AG09309 (cell line): ENCODE results near the gene TMEM236.
A peak's percentile ranks its signal among the peaks of the same experiment; 100 is the strongest.

Experiments
- DNase-seq: peaks from one replicate; pipeline ENCODE4 v3.0.0-alpha.2; 2010; ENCODE audit warnings: low read depth
- H3K4me3 ChIP-seq: 2 replicates; pipeline ENCODE4 v1.5.1; 2011; ENCODE audit warnings: mild to moderate bottlenecking, low read depth, low read length, moderate library complexity; ENCODE audit not compliant: control insufficient read depth
- TF ChIP-seq, protein P1 (sequence below): IDR thresholded peaks from 2 replicates; pipeline ENCODE4 v1.5.1; 2011; ENCODE audit warnings: mild to moderate bottlenecking, low read depth, low read length, inconsistent platforms; ENCODE audit not compliant: insufficient read depth, control insufficient read depth; ENCODE audit errors: missing control alignments

The TMEM236 gene

DNA sequence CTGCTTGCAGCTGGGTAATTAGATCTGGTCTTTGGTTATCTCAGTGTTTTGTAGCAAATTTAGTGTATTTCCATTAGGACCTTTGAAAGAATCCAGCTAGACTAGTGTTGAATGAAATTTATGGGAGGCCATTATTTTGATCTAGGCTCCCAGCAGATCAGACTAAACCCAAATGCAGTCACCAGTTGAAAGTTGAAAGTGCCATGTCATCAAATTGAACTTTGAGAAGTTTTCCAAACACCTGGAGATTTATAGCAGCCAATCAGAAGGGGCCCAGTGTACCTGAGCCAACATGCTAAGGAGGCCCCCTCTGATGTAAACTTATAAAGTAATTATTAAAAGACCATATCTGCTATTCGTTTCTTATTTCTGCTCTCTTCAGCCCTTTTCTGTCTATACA lies 11.3 kb upstream of the TMEM236 start:
- no peak for DNase-seq
- H3K4me3 ChIP-seq, result no peak overlapping the region
- TF ChIP-seq, protein P1, sequence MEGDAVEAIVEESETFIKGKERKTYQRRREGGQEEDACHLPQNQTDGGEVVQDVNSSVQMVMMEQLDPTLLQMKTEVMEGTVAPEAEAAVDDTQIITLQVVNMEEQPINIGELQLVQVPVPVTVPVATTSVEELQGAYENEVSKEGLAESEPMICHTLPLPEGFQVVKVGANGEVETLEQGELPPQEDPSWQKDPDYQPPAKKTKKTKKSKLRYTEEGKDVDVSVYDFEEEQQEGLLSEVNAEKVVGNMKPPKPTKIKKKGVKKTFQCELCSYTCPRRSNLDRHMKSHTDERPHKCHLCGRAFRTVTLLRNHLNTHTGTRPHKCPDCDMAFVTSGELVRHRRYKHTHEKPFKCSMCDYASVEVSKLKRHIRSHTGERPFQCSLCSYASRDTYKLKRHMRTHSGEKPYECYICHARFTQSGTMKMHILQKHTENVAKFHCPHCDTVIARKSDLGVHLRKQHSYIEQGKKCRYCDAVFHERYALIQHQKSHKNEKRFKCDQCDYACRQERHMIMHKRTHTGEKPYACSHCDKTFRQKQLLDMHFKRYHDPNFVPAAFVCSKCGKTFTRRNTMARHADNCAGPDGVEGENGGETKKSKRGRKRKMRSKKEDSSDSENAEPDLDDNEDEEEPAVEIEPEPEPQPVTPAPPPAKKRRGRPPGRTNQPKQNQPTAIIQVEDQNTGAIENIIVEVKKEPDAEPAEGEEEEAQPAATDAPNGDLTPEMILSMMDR, result no peak

DNA sequence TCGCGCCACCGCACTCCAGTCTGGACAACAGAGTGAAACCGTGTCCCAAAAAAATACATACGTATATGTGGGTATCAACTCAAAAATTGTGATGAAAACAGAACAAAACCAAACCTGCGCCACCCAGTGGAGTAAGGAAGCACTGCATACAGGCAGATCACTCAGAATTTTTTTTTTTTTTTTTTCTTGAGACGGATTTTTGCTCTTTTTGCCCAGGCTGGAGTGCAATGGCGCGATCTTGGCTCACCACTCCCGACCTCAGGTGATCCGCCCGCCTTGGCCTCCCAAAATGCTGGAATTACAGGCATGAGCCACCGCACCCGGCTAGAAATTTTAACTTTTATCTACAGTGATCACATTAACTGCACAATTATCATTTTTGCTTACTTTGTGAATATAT lies 9.1 kb upstream of the TMEM236 start:
- no peak for DNase-seq
- no peak overlapping the region for H3K4me3 ChIP-seq
- TF ChIP-seq, protein P1, result peak; percentile 76

DNA sequence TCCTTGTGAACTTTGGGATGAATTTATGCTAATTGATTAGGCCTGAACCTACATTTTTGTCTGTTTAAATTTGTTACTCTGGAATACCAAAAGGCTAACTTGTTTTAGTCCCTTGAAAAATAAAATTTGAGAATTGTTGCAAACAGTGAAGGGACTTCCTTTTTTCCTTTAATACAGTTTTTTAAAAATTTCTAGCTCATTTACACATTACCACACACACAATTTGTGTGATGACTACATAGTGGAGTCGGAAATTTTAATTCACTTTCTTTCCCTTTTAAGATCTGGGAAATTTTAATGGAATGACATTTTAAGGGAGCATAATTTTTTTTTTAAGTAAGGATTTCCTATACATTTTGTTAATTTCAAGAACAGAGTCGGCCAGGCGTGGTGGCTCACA lies 8.6 kb upstream of the TMEM236 start:
- H3K4me3 ChIP-seq, result no peak overlapping the region
- TF ChIP-seq, protein P1, result no peak
- no peak for DNase-seq

DNA sequence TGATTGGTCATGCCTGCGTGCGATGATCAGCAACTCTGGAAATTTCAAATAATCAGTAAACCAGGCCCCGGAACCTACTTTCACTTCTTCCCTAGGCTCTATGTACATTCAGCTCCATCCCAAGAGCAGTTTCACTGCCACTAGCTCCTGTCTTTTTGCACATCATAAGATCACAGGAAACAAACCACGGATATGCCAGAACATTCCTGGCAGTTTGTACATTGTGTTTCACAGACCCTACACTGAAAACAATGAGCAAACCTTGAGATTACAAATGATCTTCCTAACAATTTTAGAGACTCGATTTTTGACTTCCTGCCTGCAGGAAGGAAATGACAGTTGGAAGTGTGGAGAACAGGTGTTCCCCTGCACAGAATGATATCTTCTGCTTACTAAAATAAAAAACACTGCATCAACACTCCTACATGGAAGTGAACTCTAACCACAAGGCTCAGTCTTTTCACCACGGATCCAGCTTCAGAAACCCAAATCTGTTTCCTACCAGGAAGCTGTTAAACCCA lies 7.6 kb upstream of the TMEM236 start:
- H3K4me3 ChIP-seq, result no peak overlapping the region
- TF ChIP-seq, protein P1, result no peak
- DNase-seq, result no peak

DNA sequence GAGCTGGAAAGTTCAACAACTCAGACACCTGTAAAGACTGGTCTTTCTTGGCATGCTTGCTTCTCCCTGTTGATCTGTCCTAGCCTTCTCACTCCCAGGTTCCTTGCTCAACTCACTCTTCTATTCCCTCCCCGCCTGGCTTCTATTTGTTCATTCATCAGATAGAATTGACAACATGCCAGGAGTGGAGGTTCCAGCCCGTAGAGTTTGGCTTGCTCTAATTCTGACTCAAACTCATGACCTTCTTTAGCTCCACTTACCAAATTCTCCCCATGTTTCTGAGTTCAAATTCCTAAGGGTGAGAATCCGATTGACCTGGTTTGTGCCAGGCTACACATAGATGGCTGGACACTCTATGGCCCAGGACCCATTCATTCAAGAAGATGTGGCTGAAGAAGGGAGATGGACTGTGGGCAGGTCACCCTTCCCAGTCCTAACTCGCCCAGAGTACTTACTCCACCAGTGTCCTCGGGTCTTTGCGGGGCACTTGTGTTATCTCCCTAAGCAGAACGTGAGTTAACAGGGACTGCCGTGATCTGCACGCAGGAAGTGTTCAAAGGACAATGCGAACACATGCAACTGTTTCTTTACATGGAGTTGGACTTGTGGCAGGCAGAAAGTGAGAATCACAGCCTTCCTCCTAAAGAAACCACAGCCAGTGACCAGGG lies 4.0 kb upstream of the TMEM236 start:
- H3K4me3 ChIP-seq, result no peak overlapping the region
- TF ChIP-seq, protein P1, result no peak
- DNase-seq, result no peak

DNA sequence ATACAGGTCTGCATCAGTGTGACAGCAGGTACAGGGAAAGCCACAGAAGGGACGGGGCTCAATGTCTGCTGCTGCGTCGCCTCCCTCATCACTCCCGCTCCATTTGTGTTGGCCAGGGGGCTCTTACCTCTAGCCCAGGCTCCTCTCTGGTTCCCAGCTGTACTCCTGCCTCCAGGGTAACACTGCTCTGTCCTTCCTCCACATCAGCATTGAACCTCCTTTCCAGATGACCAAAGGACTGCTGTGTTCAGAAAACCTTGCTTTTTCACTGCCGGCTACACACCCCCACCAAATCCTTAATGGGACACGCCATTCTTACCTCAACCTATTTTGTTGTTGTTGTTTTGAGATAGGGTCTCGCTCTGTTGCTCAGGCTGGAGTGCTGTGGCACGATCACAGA lies 2.1 kb upstream of the TMEM236 start:
- TF ChIP-seq, protein P1, result no peak
- no peak for DNase-seq
- H3K4me3 ChIP-seq, result no peak overlapping the region
